ENCODE data around the gene NCBP1.

NCBP1 gene

DNA sequence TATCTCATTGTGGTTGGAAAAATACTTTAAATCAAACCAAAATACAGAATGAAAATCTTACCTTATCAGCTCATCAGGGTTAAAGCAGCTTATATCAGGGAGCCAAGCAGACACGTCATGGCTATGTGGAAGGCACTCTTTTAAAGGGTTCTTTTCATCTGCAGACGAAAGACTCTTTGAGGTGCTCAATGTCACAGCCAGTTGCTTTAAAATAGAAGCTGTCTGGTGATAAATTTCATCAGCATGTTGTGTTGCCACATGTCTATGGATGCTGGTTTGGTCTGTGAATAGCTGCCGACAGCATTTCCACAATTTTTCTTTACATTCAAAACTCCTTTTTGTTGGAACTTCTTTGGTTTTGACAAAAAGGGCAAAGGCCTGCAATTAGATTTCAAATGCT, 8.0 kb upstream of the NCBP1 start:
- DNase-seq (ENCODE audit: low read depth in 1 of 2, low spot score in 1 of 2) = no peak

- no peak for DNase-seq (ENCODE audit: low read depth in 1 of 2, low spot score in 1 of 2)
Observed at GRCh38 chr9:97627624-97628023, 6.0 kb upstream of the NCBP1 start.

DNA sequence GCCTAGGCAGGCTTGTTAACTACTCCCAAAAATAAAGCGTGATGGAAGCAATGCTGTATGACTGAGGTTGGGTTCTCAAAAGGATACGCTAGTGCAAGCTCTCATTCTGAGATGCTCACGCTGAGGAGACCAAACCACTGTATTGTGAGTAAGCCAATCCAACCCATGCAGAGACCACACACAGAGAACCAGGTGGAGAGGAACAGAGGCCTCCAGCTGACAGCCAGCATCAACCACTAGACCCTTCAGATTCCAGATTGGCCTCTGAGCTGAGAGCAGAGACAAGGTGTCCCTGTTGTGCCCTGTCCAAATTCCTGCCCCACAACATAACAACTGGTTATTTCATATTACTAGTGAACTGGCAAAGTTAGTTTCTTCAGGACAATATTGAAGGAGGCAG, 5.0 kb upstream of the NCBP1 start:
- no peak for DNase-seq (ENCODE audit: low read depth in 1 of 2, low spot score in 1 of 2)

DNA sequence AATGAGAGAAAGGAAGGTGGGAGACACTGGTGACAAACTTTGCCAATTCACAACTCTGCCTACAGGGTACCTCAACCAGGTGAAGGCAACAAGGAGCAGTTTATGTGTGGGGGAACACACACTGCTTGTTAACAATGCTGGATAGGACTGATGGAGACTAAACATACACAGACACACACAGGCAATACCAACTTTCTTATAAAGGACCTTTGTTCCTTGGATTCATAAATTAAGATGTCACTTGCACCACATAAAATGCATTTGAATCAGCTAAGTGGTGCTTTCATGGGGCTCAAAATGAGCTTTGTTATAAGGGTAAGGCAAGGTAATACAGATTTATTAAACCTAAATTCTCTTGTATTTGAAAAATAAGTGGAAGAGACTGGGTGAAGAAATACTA, 4.5 kb upstream of the NCBP1 start:
- no peak for DNase-seq (ENCODE audit: low read depth in 1 of 2, low spot score in 1 of 2)

DNA sequence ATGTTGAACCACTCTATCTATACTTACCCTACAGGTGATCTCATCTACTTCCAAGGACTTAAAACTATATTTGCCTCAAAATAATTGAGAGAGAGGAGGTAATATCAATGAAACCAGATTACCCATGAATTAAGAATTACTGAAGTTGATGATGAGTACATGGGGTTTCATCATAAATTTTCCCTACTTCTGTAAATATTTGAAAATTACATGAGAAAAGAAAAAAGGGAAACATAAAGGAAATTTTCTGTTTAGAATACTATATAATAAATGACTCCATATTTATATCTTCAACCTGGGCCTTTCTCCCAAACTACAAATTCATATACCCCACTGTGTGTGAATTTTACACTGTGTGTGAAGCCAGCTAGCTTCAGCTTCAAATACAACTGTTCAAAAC, 3.0 kb upstream of the NCBP1 start:
- DNase-seq (ENCODE audit: low read depth in 1 of 2, low spot score in 1 of 2) = no peak

DNA sequence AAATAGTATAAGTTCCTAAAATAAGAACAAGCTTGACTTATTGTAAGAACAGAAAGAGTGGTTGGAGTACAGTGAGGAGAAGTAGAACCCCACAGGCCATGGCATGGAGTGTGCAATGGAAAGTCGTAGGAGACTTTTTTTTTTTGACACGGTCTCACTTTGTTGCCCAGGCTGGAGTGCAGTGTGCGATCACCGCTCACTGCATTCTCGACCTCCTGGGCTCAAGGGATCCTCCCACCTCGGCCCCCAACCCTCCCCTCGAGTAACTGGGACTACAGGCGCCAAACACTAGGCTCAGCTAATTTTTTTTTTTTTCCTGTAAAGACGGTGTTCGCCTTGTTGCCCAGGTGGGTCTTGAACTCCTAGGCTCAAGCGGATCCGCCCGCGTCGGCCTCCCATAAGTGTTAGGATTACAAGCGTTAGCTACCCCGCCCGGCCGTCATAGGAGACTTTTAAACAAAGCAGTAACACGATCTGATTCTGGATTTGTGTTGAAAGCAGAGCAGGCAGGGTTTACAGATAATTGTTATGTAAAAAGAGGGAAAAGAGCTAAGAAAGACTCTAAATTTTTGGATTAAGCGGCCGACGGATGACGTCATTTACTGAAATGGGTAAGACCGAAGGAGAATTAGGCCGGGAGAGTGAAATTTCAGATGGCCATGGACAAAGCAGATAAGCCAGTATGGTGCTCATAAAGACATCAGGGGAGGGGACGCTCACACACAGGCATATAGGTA, 1.2 kb upstream of the NCBP1 start:
- no peak for DNase-seq (ENCODE audit: low read depth in 1 of 2, low spot score in 1 of 2)

- DNase-seq (ENCODE audit: low read depth in 1 of 2, low spot score in 1 of 2) = peak in 1 of 2 donors; percentile 9
Observed at GRCh38 chr9:97633859-97634490, 354 bp downstream of the NCBP1 start.

DNA sequence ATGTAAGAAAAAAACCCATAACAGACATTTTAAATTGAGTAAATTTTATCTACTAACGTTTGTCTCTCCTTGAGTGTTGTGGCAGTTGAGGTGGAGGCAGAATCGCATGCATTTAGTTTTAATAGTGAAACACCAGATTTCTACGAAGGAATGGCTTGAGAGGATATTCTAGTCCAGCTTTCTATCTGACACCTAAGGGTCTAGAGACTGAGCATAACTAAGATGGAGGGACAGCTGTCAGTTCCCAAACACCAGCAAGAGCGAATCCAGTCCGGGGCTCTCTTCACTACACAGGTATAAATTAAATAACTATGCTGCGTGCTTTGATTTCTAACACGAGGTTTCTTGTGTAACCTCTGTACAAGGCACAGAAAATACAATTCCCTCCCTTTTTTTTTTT, 1.4 kb downstream of the NCBP1 start:
- no peak for DNase-seq (ENCODE audit: low read depth in 1 of 2, low spot score in 1 of 2)

- no peak for DNase-seq (ENCODE audit: low read depth in 1 of 2, low spot score in 1 of 2)
Observed at GRCh38 chr9:97636903-97637302, 3.3 kb downstream of the NCBP1 start.

DNA sequence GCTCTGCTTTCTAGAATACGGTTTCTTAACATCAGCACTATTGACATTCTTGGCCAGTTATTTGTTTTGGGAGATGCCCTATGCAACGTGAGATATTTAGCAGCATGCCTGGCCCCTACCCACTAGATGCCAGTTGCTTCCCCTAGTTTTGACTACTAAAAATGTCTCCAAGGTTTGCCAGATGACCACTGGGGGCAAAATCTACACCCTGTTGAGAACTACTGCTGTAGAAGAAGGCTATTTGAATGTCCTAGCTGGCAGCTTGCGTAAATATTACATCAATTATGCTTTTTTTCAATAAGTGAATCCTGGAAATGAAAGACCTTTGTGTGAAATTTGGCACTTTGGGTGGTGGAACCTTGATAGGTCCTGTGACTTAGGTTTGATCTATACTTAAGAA, 5.0 kb downstream of the NCBP1 start:
- no peak for DNase-seq (ENCODE audit: low read depth in 1 of 2, low spot score in 1 of 2)

DNA sequence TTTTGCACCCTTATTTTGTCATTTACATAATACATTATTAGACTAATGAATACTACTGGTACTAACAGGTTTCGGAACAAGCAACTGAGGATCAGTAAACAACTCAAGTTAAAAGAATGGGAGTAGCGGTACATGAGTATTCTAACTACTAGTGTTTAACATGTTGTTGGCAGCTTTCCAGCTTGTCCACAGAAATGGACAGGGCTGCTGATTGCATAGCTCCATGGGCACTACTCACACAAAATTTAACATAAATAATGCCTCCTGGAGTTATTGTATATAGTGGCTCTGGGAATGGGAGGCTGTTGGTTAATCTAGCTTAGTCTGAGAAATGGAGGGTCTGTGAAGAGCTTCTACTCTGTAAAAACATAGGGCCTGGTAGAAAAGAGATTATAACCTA, 6.7 kb downstream of the NCBP1 start:
- DNase-seq (ENCODE audit: low read depth in 1 of 2, low spot score in 1 of 2) = no peak

DNA sequence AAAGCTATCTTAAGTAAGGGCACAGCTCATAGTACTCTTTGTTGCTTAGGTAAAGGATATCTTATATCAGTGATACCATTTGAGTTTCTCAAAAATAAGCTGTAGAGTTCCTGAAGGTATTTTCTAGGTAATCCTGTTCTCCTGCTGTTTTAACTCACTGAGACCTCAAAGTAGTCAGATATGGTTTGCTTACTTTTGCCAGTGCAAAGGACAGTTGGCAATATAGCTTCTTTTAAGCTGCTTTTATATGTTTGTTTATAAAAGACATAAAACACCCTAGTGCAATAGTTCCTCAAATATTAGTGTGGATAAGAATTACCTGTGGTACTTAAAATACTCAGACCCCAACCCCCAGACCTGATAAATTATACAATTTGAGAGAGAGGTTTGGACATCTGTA, 12.1 kb downstream of the NCBP1 start:
- DNase-seq (ENCODE audit: low read depth in 1 of 2, low spot score in 1 of 2) = no peak

- no peak for DNase-seq (ENCODE audit: low read depth in 1 of 2, low spot score in 1 of 2)
Observed at GRCh38 chr9:97647996-97648395, 14.4 kb downstream of the NCBP1 start.

DNA sequence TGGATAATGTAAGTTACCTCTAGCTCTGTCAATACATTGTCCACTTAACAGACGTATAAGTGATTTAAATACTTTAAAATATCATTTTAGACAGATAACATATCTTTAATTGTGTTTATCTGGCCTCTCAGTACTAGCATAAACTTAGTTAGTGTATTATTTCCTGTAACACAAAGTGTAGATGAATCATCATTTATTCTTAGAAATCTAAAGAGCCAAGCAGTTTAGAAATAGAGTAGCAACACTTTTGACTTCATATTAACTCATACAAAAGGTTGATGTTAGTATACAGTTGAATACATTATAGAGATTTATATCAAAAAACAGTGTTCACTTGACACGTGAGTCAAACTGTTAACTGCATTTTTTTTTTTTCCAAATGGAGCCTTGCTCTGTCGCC, 18.0 kb downstream of the NCBP1 start:
- no peak for DNase-seq (ENCODE audit: low read depth in 1 of 2, low spot score in 1 of 2)

DNA sequence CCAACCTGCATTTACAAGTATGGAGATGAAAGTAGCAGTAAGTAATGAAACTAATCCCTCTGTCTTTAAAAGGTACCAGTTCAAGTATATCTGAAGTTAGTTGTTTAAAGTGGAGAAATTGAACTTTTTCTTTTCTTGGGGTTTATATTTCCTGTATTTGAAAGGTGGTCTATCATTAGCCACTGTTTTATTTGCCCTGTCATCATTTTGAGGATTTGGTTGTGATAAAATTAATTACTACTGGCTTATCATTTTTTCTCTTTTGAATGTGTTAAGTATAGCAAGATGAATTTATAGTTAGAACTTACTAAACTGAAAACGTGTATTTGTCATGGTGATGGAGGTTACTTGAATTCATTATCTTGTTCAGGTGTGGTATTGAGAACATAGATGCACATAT, 25.1 kb downstream of the NCBP1 start:
- DNase-seq (ENCODE audit: low read depth in 1 of 2, low spot score in 1 of 2) = no peak

GRCh38 chr9:97659771-97660170, 26.1 kb downstream of the NCBP1 start:
- no peak for DNase-seq (ENCODE audit: low read depth in 1 of 2, low spot score in 1 of 2)

DNA sequence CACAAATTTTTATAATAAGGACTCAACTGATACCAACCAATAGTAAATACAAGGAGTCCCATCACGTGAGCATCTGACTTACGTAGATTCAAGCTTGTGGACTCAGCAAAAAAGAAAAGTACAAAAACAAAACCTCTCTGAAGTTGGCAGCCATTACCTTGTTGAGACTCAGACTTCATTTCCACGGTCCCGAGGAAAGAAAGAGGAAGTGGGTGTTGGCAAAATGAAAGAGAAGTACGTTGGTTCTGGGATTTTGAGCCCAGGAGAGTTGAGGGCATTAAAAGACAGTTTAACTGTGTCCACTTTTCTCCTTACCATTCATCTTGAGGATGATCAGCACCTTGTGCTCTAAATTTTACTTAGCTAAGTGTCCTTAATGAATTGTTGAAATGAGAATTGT, 26.7 kb downstream of the NCBP1 start:
- DNase-seq (ENCODE audit: low read depth in 1 of 2, low spot score in 1 of 2) = no peak

GRCh38 chr9:97660847-97661246, 27.2 kb downstream of the NCBP1 start:
- no peak for DNase-seq (ENCODE audit: low read depth in 1 of 2, low spot score in 1 of 2)

DNA sequence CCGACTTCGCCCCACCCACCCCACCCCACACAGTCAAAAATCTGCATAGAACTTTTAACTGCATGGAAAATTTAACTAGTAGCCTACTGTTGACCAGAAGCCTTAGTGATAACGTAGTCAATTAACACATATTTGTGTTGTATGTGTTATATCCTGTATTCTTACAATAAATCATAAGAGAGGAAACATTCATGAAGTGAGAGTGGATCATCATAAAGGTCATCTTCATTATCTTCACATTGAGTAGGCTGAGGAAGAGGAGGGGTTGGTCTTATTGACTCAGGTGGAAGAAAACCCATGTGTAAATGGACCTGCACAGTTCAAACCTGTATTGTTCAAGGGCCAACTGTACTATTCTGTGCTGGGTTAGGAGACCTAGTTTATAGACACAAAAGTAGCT, 32.1 kb downstream of the NCBP1 start:
- DNase-seq (ENCODE audit: low read depth in 1 of 2, low spot score in 1 of 2) = no peak

GRCh38 chr9:97666907-97667686, 33.5 kb downstream of the NCBP1 start:
- no peak for DNase-seq (ENCODE audit: low read depth in 1 of 2, low spot score in 1 of 2)

DNA sequence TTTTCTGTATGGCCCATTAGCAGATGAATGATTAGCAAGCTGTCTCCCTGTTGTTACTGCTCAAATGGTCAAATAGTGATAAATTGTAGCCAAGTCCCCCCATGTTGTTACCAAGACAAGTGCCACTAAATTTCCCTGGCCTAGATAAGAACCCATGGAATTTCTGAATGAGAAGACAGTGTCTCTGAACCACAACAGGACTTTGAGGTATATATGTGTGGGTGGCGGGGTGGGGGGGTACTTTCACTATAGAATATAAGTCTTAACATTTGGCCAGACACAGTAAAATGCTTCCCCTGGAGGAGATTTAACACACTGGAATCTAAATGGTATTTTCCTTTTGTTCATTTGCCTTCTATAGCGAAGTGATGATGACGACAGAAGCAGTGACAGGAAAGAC, 34.9 kb downstream of the NCBP1 start:
- no peak for DNase-seq (ENCODE audit: low read depth in 1 of 2, low spot score in 1 of 2)

DNA sequence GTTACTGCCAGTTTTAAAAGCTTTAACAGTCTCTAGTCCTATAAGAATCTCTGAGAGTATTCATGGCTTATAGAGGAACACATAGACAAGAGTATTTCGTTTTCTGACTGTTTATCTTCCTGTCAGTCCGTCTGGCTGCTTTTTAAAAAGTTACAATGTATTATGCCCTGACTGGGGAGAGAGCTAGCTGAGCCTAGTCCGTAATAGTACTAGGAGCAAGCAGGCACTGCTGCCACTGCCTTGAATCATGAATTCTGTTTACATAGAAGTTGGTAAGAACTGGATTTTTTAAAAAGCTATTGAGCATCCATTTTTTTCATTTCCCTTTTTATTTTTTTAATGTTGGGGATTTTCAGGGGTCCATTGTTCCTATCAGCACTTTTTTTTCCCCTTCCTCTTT, 37.0 kb downstream of the NCBP1 start:
- no peak for DNase-seq (ENCODE audit: low read depth in 1 of 2, low spot score in 1 of 2)
